Measurements from ENCODE around the gene SLC44A4.
"Not testable (repeated sequence)": the region's sequence is repeated elsewhere in the genome, so short reads cannot be mapped to it uniquely, and the experiment has no call there.

The SLC44A4 gene

DNA sequence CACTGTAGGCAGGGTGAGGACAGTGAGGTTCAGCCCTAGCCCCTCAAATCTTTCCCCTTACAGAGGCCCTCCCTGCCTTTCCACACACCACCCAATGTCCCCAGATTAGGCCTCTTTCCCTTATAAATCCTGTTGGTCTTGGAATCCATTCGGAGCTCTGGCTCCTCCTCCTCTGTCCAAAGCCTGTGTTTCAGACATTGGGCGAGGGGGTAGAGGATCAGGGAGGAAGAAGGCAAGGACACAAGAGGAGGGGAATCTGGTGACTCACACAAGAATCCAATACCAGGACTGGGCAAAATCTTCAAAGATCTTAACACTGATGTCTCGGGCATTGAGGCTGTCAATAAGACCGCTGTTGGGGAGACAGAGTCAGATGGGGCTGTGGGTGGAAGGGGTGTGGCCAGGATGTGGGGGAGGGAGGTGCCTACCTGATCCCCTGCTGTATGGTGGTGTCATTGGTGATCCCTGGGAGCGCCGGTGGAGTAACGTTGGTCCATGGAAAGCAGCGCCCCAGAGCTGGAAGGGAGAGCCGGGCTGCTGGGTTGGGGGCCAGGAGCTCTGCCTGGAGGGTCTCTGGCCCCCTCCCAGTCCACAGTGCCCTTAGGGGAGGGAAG, 7.6 kb downstream of the SLC44A4 start:
- peak overlapping the region in 1 of 2 experiments; percentile 46 for H3K18ac ChIP-seq (ENCODE audit: low read depth in 1 of 2, low read length in 2 of 2)
- no peak overlapping the region for H3K4me3 ChIP-seq (ENCODE audit: insufficient read depth in 1 of 2, low read depth in 1 of 2, low read length in 2 of 2)
- H3K4ac ChIP-seq (ENCODE audit: low read depth in 1 of 2, low read length in 2 of 2) = no peak overlapping the region
- no peak overlapping the region for H3K9ac ChIP-seq (ENCODE audit: low read length)
- no peak overlapping the region for H3K27ac ChIP-seq (ENCODE audit: low read length, poor library complexity, severe bottlenecking)
- H2BK12ac ChIP-seq (ENCODE audit: low read length in 2 of 2) = peak overlapping the region in 1 of 2 experiments; percentile 25
- no peak overlapping the region for H2AK5ac ChIP-seq (ENCODE audit: low read length, severe bottlenecking)
- H2BK120ac ChIP-seq (ENCODE audit: low read depth, low read length) = no peak overlapping the region
- H3K9me3 ChIP-seq (ENCODE audit: control insufficient read depth, low read length) = no peaks in the 10 kb centered on the region
- H3K4me1 ChIP-seq (ENCODE audit: control insufficient read depth, insufficient read depth, low read depth, low read length) = peaks cover 17% of the 10 kb centered on the region
- peak overlapping the region; percentile 56 for H2BK15ac ChIP-seq (ENCODE audit: low read depth, poor library complexity, severe bottlenecking)
- H4K91ac ChIP-seq (ENCODE audit: low read length) = peak overlapping the region; percentile 35
- no peak overlapping the region for H3K4me2 ChIP-seq (ENCODE audit: low read length, poor library complexity, severe bottlenecking)
- no peak overlapping the region for H2BK5ac ChIP-seq (ENCODE audit: low read depth, low read length, poor library complexity, severe bottlenecking)
- H3K14ac ChIP-seq (ENCODE audit: low read length in 2 of 2) = peak overlapping the region in 1 of 2 experiments; percentile 67
- 59% methylated on average over 8 of the region's 9 CpGs for WGBS
- no peaks in the 10 kb centered on the region for H3K36me3 ChIP-seq (ENCODE audit: control insufficient read depth in 1 of 2, insufficient read depth in 2 of 2, low read depth in 1 of 2, low read length in 2 of 2)
- peaks cover 0 to 23% of the 10 kb centered on the region in 2 experiments for H3K27me3 ChIP-seq (ENCODE audit: control insufficient read depth in 1 of 2, insufficient read depth in 1 of 2, low read length in 2 of 2)
- DNase-seq = no peak
- peak overlapping the region; percentile 66 for H2AFZ ChIP-seq (ENCODE audit: low read depth, low read length)
- H3K23ac ChIP-seq (ENCODE audit: low read length in 2 of 2) = no peak overlapping the region
- H4K8ac ChIP-seq (ENCODE audit: low read length) = peak overlapping the region; percentile 38
- H3K79me1 ChIP-seq (replicated peaks; ENCODE audit: low read length, poor library complexity, severe bottlenecking) = no peaks in the 10 kb centered on the region

DNA sequence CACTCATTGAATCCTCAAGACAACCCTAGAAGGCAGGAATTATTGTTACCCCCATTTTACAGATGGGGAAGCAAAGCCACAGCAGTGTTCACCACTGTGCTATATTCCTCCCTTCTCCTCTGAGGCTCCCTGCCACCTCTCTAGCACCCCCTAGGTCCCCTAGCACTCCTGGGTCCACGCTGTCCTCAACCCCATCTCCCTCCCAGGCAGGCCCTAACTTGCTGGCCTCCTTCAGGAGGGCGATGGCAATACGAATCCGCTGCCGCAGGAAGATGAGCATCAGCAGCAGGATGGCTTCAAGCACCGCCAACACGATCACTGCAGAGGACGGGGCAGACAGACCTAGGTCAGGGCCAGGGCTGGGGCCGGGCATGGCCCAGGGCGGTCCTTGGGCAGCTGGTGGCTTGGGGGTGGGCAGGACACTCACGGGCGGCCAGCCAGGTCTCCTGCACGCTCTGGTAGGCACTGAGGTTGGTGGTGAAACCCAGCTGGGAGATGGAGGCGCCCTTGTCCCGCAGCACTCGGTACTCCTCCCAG, 8.3 kb downstream of the SLC44A4 start:
- 93% methylated on average over 16 of the region's 16 CpGs for WGBS

DNA sequence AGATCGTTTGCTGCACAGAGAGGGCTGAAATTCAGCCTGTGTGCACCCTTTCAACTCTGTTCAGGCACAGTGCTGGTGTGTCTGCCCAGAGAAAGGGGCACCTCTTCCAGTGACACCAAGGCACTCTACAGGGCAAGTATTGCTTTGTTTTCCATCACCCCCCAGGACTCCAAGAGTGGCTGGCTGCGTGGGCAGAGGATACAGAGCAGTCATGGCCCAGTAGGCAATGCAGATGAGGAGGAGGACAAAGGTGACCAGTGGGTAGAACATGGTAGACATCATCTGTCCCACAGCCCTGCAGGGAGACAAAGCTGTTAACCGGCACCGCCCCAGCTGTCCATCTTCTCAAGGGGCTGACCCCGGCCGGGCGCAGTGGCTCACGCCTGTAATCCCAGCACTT, 9.5 kb downstream of the SLC44A4 start:
- no peak overlapping the region for H2AFZ ChIP-seq (ENCODE audit: low read depth, low read length)
- H3K18ac ChIP-seq (ENCODE audit: low read depth in 1 of 2, low read length in 2 of 2) = no peak overlapping the region
- no peak overlapping the region for H2BK15ac ChIP-seq (ENCODE audit: low read depth, poor library complexity, severe bottlenecking)
- peaks cover 0 to 23% of the 10 kb centered on the region in 2 experiments for H3K27me3 ChIP-seq (ENCODE audit: control insufficient read depth in 1 of 2, insufficient read depth in 1 of 2, low read length in 2 of 2)
- H3K9me3 ChIP-seq (ENCODE audit: control insufficient read depth, low read length) = no peaks in the 10 kb centered on the region
- no peak overlapping the region for H3K4ac ChIP-seq (ENCODE audit: low read depth in 1 of 2, low read length in 2 of 2)
- H2AK5ac ChIP-seq (ENCODE audit: low read length, severe bottlenecking) = no peak overlapping the region
- peaks cover 17% of the 10 kb centered on the region for H3K4me1 ChIP-seq (ENCODE audit: control insufficient read depth, insufficient read depth, low read depth, low read length)
- H4K8ac ChIP-seq (ENCODE audit: low read length) = no peak overlapping the region
- no peak overlapping the region for H4K91ac ChIP-seq (ENCODE audit: low read length)
- H3K4me3 ChIP-seq (ENCODE audit: insufficient read depth in 1 of 2, low read depth in 1 of 2, low read length in 2 of 2) = no peak overlapping the region
- no peak overlapping the region for H3K14ac ChIP-seq (ENCODE audit: low read length in 2 of 2)
- H3K4me2 ChIP-seq (ENCODE audit: low read length, poor library complexity, severe bottlenecking) = no peak overlapping the region
- no peak overlapping the region for H2BK5ac ChIP-seq (ENCODE audit: low read depth, low read length, poor library complexity, severe bottlenecking)
- H2BK12ac ChIP-seq (ENCODE audit: low read length in 2 of 2) = peak overlapping the region in 1 of 2 experiments; percentile 40
- peak overlapping the region in 1 of 2 experiments; percentile 80 for H3K23ac ChIP-seq (ENCODE audit: low read length in 2 of 2)
- H3K79me1 ChIP-seq (replicated peaks; ENCODE audit: low read length, poor library complexity, severe bottlenecking) = no peaks in the 10 kb centered on the region
- no peak overlapping the region for H3K9ac ChIP-seq (ENCODE audit: low read length)
- no peak overlapping the region for H2BK120ac ChIP-seq (ENCODE audit: low read depth, low read length)
- no peak for DNase-seq
- 85% methylated on average over 7 of the region's 8 CpGs for WGBS
- no peak overlapping the region for H3K27ac ChIP-seq (ENCODE audit: low read length, poor library complexity, severe bottlenecking)
- H3K36me3 ChIP-seq (ENCODE audit: control insufficient read depth in 1 of 2, insufficient read depth in 2 of 2, low read depth in 1 of 2, low read length in 2 of 2) = no peaks in the 10 kb centered on the region

More for the DNA sequence above, 8.3 kb downstream of the SLC44A4 start:
- DNase-seq = no peak
- Histone ChIP-seq H4K91ac (ENCODE audit: low read length) (peak overlapping the region; percentile 57), H3K4ac (ENCODE audit: low read depth in 1 of 2, low read length in 2 of 2) (no peak overlapping the region), H3K36me3 (ENCODE audit: control insufficient read depth in 1 of 2, insufficient read depth in 2 of 2, low read depth in 1 of 2, low read length in 2 of 2) (no peaks in the 10 kb centered on the region), H3K23ac (ENCODE audit: low read length in 2 of 2) (no peak overlapping the region), H3K4me2 (ENCODE audit: low read length, poor library complexity, severe bottlenecking) (no peak overlapping the region), H2BK5ac (ENCODE audit: low read depth, low read length, poor library complexity, severe bottlenecking) (no peak overlapping the region), H3K79me1 (replicated peaks; ENCODE audit: low read length, poor library complexity, severe bottlenecking) (no peaks in the 10 kb centered on the region), H3K9me3 (ENCODE audit: control insufficient read depth, low read length) (no peaks in the 10 kb centered on the region), H4K8ac (ENCODE audit: low read length) (peak overlapping the region; percentile 47), H3K27me3 (ENCODE audit: control insufficient read depth in 1 of 2, insufficient read depth in 1 of 2, low read length in 2 of 2) (peaks cover 0 to 23% of the 10 kb centered on the region in 2 experiments), H3K9ac (ENCODE audit: low read length) (no peak overlapping the region), H3K18ac (ENCODE audit: low read depth in 1 of 2, low read length in 2 of 2) (peak overlapping the region in 1 of 2 experiments; percentile 46), H2BK15ac (ENCODE audit: low read depth, poor library complexity, severe bottlenecking) (peak overlapping the region; percentile 38), H3K4me3 (ENCODE audit: insufficient read depth in 1 of 2, low read depth in 1 of 2, low read length in 2 of 2) (no peak overlapping the region), H3K14ac (ENCODE audit: low read length in 2 of 2) (peak overlapping the region in 1 of 2 experiments; percentile 67), H3K4me1 (ENCODE audit: control insufficient read depth, insufficient read depth, low read depth, low read length) (peaks cover 17% of the 10 kb centered on the region), H2AFZ (ENCODE audit: low read depth, low read length) (peak overlapping the region; percentile 66), H2BK12ac (ENCODE audit: low read length in 2 of 2) (peak overlapping the region; percentile 25 to 59), H3K27ac (ENCODE audit: low read length, poor library complexity, severe bottlenecking) (no peak overlapping the region), H2AK5ac (ENCODE audit: low read length, severe bottlenecking) (no peak overlapping the region), H2BK120ac (ENCODE audit: low read depth, low read length) (no peak overlapping the region)

DNA sequence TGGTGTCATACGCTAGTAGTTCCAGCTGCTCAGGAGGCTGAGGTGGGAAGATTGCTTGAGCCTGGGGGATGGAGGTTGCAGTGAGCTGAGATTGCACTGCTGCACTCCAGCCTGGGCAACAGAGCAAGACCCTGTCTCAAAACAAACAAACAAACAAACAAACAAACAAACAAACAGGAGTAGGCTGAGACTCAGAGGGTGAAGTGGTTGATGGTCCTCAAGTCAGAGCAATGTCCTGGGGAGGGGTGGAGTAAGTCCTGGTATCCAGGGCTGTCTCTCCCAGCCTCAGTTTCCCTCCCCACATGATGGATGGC, 10.2 kb downstream of the SLC44A4 start:
- H3K9me3 ChIP-seq (ENCODE audit: control insufficient read depth, low read length); H3K23ac ChIP-seq (ENCODE audit: low read length in 2 of 2); H2BK120ac ChIP-seq (ENCODE audit: low read depth, low read length); H2AK5ac ChIP-seq (ENCODE audit: low read length, severe bottlenecking); H2BK15ac ChIP-seq (ENCODE audit: low read depth, poor library complexity, severe bottlenecking); H2BK5ac ChIP-seq (ENCODE audit: low read depth, low read length, poor library complexity, severe bottlenecking); H4K91ac ChIP-seq (ENCODE audit: low read length); H3K79me1 ChIP-seq (replicated peaks; ENCODE audit: low read length, poor library complexity, severe bottlenecking); H3K4me3 ChIP-seq (ENCODE audit: insufficient read depth in 1 of 2, low read depth in 1 of 2, low read length in 2 of 2); H2BK12ac ChIP-seq (ENCODE audit: low read length in 2 of 2); H2AFZ ChIP-seq (ENCODE audit: low read depth, low read length); DNase-seq; H3K4ac ChIP-seq (ENCODE audit: low read depth in 1 of 2, low read length in 2 of 2); H3K9ac ChIP-seq (ENCODE audit: low read length); H3K18ac ChIP-seq (ENCODE audit: low read depth in 1 of 2, low read length in 2 of 2); H3K4me2 ChIP-seq (ENCODE audit: low read length, poor library complexity, severe bottlenecking); H3K27ac ChIP-seq (ENCODE audit: low read length, poor library complexity, severe bottlenecking); H3K14ac ChIP-seq (ENCODE audit: low read length in 2 of 2); H3K36me3 ChIP-seq (ENCODE audit: control insufficient read depth in 1 of 2, insufficient read depth in 2 of 2, low read depth in 1 of 2, low read length in 2 of 2); H4K8ac ChIP-seq (ENCODE audit: low read length): not testable (repeated sequence)
- Histone ChIP-seq H3K4me1 (ENCODE audit: control insufficient read depth, insufficient read depth, low read depth, low read length) (peaks cover 17% of the 10 kb centered on the region), H3K27me3 (ENCODE audit: control insufficient read depth in 1 of 2, insufficient read depth in 1 of 2, low read length in 2 of 2) (peaks cover 0 to 23% of the 10 kb centered on the region in 2 experiments)
- WGBS = 100% methylated on average over 1 of the region's 1 CpG

Data from mesenchymal stem cell (in vitro differentiated cells and primary cell).